Psoas muscle (tissue), 8 donors: Measurements from ENCODE around the gene PLOD1. TPM values are rescaled to one million over a fixed set of nuclear protein-coding genes. Genes with fewer than 3 reads are reported as not detected.

ENCODE experiments used
- ATAC-seq, 4 donors: fragments of 200-7000 bp; cut with Tn5 transposase; one replicate each; pipeline ENCODE4 v1.9.1; 2020; ENCODE audit warnings: moderate library complexity in 3 of 4, mild to moderate bottlenecking in 2 of 4
- DNase-seq, 2 donors: peaks; one replicate each; pipeline ENCODE4 v3.0.0-alpha.2; 2020
- H3K27ac ChIP-seq: fragments of 200-600 bp; one replicate; pipeline ENCODE4 v1.8.0; 2022
- H3K27me3 ChIP-seq, 3 donors: fragments of 200-600 bp in 1 of 3; one replicate each; pipeline versions ENCODE4 v1.6.1 to v1.8.0; 2013 to 2022; ENCODE audit warnings: low read length in 2 of 3, mild to moderate bottlenecking in 2 of 3, moderate library complexity in 1 of 3; ENCODE audit not compliant: insufficient read depth in 3 of 3
- H3K36me3 ChIP-seq, 2 donors: fragments of 200-600 bp in 1 of 2; one replicate each; pipeline versions ENCODE4 v1.6.1 to v1.8.0; 2013 to 2022; ENCODE audit warnings: low read depth in 1 of 2, mild to moderate bottlenecking in 1 of 2, moderate library complexity in 1 of 2; ENCODE audit not compliant: insufficient read depth in 1 of 2
- H3K4me1 ChIP-seq: fragments of 200-600 bp; one replicate; pipeline ENCODE4 v1.8.0; 2022
- H3K4me3 ChIP-seq: fragments of 200-600 bp; one replicate; pipeline ENCODE4 v1.8.0; 2022; ENCODE audit warnings: mild to moderate bottlenecking
- H3K9me3 ChIP-seq: fragments of 200-600 bp; one replicate; pipeline ENCODE4 v1.8.0; 2022
- CTCF ChIP-seq: fragments of 200-600 bp; IDR thresholded peaks from one replicate; pipeline ENCODE4 v1.8.0; 2022; ENCODE audit warnings: antibody characterized with exemption
- WGBS, 3 donors: extraction: QIAGEN DNeasy Blood & Tissue Kit; methylation state at CpG; one replicate each; pipeline versions ENCODE4 v1.1.6 to v1.1.7; 2013; 5-methylcytosine and 5-hydroxymethylcytosine counted together
- intact Hi-C, 2 donors: fragments of 100-400 bp; cut with DNase I; formaldehyde crosslinking; loops; one replicate each; pipeline versions ENCODE4 v1.11.0 to v1.14.2; 2022
- polyA plus RNA-seq, 3 donors: library from polyadenylated mRNA; stranded (reverse); fragments of 200-250 nt; gene quantifications; one replicate each; pipeline ENCODE4 v1.2.3, GENCODE V29; 2013
- total RNA-seq, 4 donors: library from RNA; stranded (reverse); fragmentation: NEBNext Ultra II Directional in 2 of 4; extraction: Animal tissue kit (Norgen Biotek cat#: 25700) in 2 of 4; gene quantifications; one replicate each; pipeline versions ENCODE4 v1.2.1 to v1.2.4, GENCODE V29; 2021 to 2023
- donor health status: healthy with polysubstance abuse.
- donor health status: DM: no; HTN: no; CAD: no; lungs with moderate emphysema.
- donor health status: Bipolar disorder and iron deficiency.
- donor health status: healthy.
- donor health status: DM: yes; HTN: yes; CAD: no.
- donor health status: DM: no; HTN: no; CAD: no.
- donor health status: DM: no; HTN: no; CAD: no.
- donor health status: DM: yes; HTN: yes; CAD: no.

PLOD1 gene
- total and polyA plus RNA-seq, 7 donors = 25.1 to 52.3 (median 36.3) TPM

DNA sequence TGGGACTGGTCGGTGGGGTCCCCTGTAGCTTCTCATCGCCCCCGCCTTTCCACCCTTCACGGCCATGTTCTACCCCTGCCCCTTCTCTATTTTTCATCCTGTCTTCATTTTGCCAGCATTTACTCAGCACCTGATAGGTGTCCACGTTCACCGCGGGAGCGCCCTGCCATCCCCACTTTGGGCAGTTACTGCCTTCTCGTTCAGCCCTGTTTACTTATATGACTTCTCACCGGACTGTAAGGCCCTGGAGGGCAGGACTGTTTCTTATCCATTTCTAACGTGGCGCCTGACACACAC lies 46.1 kb downstream of the PLOD1 start:
- DNase-seq (no peak), ATAC-seq (no peak)
- Histone ChIP-seq H3K27me3 (no peaks in the 10 kb centered on the region), H3K27ac (peak overlapping the region; percentile 97), H3K4me1 (peaks cover 51% of the 10 kb centered on the region), H3K36me3 (peaks cover 10 to 44% of the 10 kb centered on the region in 2 donors), H3K4me3 (peak overlapping the region; percentile 88), H3K9me3 (no peaks in the 10 kb centered on the region)
- WGBS, 3 donors = 1 to 2% (median 1%) methylated on average over 11 to 12 of the region's 12 CpGs
- intact Hi-C loops = no loop called here
- no peak for TF ChIP-seq CTCF

- Histone ChIP-seq H3K4me3 (peak overlapping the region; percentile 88), H3K4me1 (peaks cover 59% of the 10 kb centered on the region), H3K27me3 (no peaks in the 10 kb centered on the region), H3K9me3 (no peaks in the 10 kb centered on the region), H3K27ac (peak overlapping the region; percentile 97), H3K36me3 (peaks cover 10 to 50% of the 10 kb centered on the region in 2 donors)
- 70 to 79% (median 75%) methylated on average over 13 of the region's 13 CpGs for WGBS, 3 donors
- TF ChIP-seq CTCF = no peak
- intact Hi-C loops = no loop called here
- no peak for DNase-seq
- no peak for ATAC-seq
These were observed 47.0 kb downstream of the PLOD1 start for GRCh38 chr1:11981378-11982009.

GRCh38 chr1:11982010-11982392 lies 47.5 kb downstream of the PLOD1 start:
- peak overlapping the region; percentile 97 for H3K27ac ChIP-seq
- intact Hi-C loops = no loop called here

GRCh38 chr1:11984121-11984520 lies 49.6 kb downstream of the PLOD1 start:
- intact Hi-C loops = no loop called here

More at GRCh38 chr1:11982010-11982392, 47.5 kb downstream of the PLOD1 start:
- Histone ChIP-seq H3K36me3 (peaks cover 10 to 55% of the 10 kb centered on the region in 2 donors), H3K4me1 (peaks cover 63% of the 10 kb centered on the region), H3K27me3 (no peaks in the 10 kb centered on the region), H3K9me3 (no peaks in the 10 kb centered on the region), H3K4me3 (peak overlapping the region; percentile 88)
- ATAC-seq (no peak), DNase-seq (no peak)
- peak; percentile 20 for TF ChIP-seq CTCF
- 51 to 86% (median 70%) methylated on average over 3 of the region's 3 CpGs for WGBS, 3 donors

More at GRCh38 chr1:11984121-11984520, 49.6 kb downstream of the PLOD1 start:
- no peak for TF ChIP-seq CTCF
- H3K9me3 ChIP-seq = no peaks in the 10 kb centered on the region
- peak overlapping the region; percentile 22 for H3K4me3 ChIP-seq
- peaks cover 66% of the 10 kb centered on the region for H3K4me1 ChIP-seq
- H3K27me3 ChIP-seq = no peaks in the 10 kb centered on the region
- ATAC-seq = no peak
- no peak for DNase-seq
- H3K27ac ChIP-seq = peak overlapping the region; percentile 97
- 42 to 69% (median 53%) methylated on average over 5 of the region's 5 CpGs for WGBS, 3 donors
- H3K36me3 ChIP-seq = peaks cover 12 to 75% of the 10 kb centered on the region in 2 donors
